Measurements from ENCODE around the gene CACHD1. TPM values are rescaled to one million over a fixed set of nuclear protein-coding genes. Genes with fewer than 3 reads are reported as not detected.

Gene CACHD1
- total and polyA plus RNA-seq, 8 donors, result 11.3 to 38.0 (median 32.7) TPM

- no peak for ATAC-seq
- no peak for TF ChIP-seq CTCF (IDR thresholded peaks at IDR 0.05)
Observed at GRCh38 chr1:64458915-64459314, 11.0 kb upstream of the CACHD1 start.

GRCh38 chr1:64459743-64460142 is 10.2 kb upstream of the CACHD1 start:
- no peak for ATAC-seq
- intact Hi-C loops (cut with DNase I), result no loop called here
- Histone ChIP-seq H3K36me3 (no peaks in the 10 kb centered on the region), H3K9me3 (no peaks in the 10 kb centered on the region), H3K4me3 (no peak overlapping the region), H3K27ac (no peak overlapping the region), H3K27me3 (no peaks in the 10 kb centered on the region), H3K4me1 (no peaks in the 10 kb centered on the region)
- TF ChIP-seq CTCF (IDR thresholded peaks at IDR 0.05), result no peak
- DNase-seq, result no peak

More at GRCh38 chr1:64458915-64459314, 11.0 kb upstream of the CACHD1 start:
- Histone ChIP-seq H3K9me3 (no peaks in the 10 kb centered on the region), H3K27me3 (no peaks in the 10 kb centered on the region), H3K4me3 (no peak overlapping the region), H3K27ac (no peak overlapping the region), H3K4me1 (no peaks in the 10 kb centered on the region), H3K36me3 (no peaks in the 10 kb centered on the region)
- no peak for DNase-seq
- intact Hi-C loops (cut with DNase I), result no loop called here

- DNase-seq (no peak), ATAC-seq (no peak)
- no peak for TF ChIP-seq CTCF (IDR thresholded peaks at IDR 0.05)
- H3K27me3 ChIP-seq, result peaks cover 0 to 33% of the 10 kb centered on the region in 2 donors
- peaks cover 6 to 13% of the 10 kb centered on the region in 2 donors for H3K4me1 ChIP-seq
- H3K36me3 ChIP-seq, result no peaks in the 10 kb centered on the region
- H3K27ac ChIP-seq, result no peak overlapping the region
- no peak overlapping the region for H3K4me3 ChIP-seq
- H3K9me3 ChIP-seq, result no peaks in the 10 kb centered on the region
- intact Hi-C loops (cut with DNase I), result no loop called here
Observed at GRCh38 chr1:64466033-64466432, 3.9 kb upstream of the CACHD1 start.

- intact Hi-C loops (cut with DNase I), result no loop called here
- H3K27me3 ChIP-seq, result peaks cover 0 to 54% of the 10 kb centered on the region in 2 donors
- no peak for TF ChIP-seq CTCF (IDR thresholded peaks at IDR 0.05)
- H3K4me3 ChIP-seq, result peak overlapping the region; percentile 60
- DNase-seq (no peak), ATAC-seq (peak; percentile 36)
- H3K36me3 ChIP-seq, result no peaks in the 10 kb centered on the region
- H3K4me1 ChIP-seq, result peaks cover 6 to 27% of the 10 kb centered on the region in 2 donors
- no peaks in the 10 kb centered on the region for H3K9me3 ChIP-seq
- peak overlapping the region in 1 of 2 donors; percentile 76 for H3K27ac ChIP-seq
Observed at GRCh38 chr1:64469116-64469976, 583 bp upstream of the CACHD1 start.

GRCh38 chr1:64470665-64471217 is 812 bp downstream of the CACHD1 start:
- Histone ChIP-seq H3K9me3 (no peaks in the 10 kb centered on the region), H3K4me1 (peaks cover 7 to 39% of the 10 kb centered on the region in 2 donors), H3K27ac (peak overlapping the region; percentile 76 to 82), H3K36me3 (no peaks in the 10 kb centered on the region), H3K27me3 (peaks cover 0 to 54% of the 10 kb centered on the region in 2 donors), H3K4me3 (peak overlapping the region; percentile 60)
- TF ChIP-seq CTCF (IDR thresholded peaks at IDR 0.05), result no peak
- ATAC-seq, result peak; percentile 34
- peak; percentile 35 to 87 (median 44) for DNase-seq
- intact Hi-C loops (cut with DNase I), result no loop called here
